PFSK-1 (cell line): ENCODE results near the gene MYH3.

ENCODE experiments used
- FOXP2 ChIP-seq: optimal IDR thresholded peaks from 2 replicates; pipeline ENCODE3; 2011; ENCODE audit warnings: borderline replicate concordance, control low read depth, inconsistent platforms; ENCODE audit not compliant: insufficient read depth; ENCODE audit errors: extremely low read length, extremely low read depth
- POLR2AphosphoS5 ChIP-seq: IDR thresholded peaks from 2 replicates; pipeline ENCODE4 v1.6.1; 2012; ENCODE audit warnings: low read depth, mild to moderate bottlenecking, control low read depth, low read length, moderate library complexity
- SIN3A ChIP-seq: IDR thresholded peaks from 2 replicates; pipeline ENCODE4 v1.6.1; 2012; ENCODE audit warnings: mild to moderate bottlenecking, low read length, moderate library complexity, borderline replicate concordance; ENCODE audit not compliant: insufficient read depth
- TAF1 ChIP-seq: IDR thresholded peaks from 2 replicates; pipeline ENCODE4 v1.6.1; 2012; ENCODE audit warnings: low read length, control low read depth, borderline replicate concordance; ENCODE audit not compliant: insufficient read depth

DNA sequence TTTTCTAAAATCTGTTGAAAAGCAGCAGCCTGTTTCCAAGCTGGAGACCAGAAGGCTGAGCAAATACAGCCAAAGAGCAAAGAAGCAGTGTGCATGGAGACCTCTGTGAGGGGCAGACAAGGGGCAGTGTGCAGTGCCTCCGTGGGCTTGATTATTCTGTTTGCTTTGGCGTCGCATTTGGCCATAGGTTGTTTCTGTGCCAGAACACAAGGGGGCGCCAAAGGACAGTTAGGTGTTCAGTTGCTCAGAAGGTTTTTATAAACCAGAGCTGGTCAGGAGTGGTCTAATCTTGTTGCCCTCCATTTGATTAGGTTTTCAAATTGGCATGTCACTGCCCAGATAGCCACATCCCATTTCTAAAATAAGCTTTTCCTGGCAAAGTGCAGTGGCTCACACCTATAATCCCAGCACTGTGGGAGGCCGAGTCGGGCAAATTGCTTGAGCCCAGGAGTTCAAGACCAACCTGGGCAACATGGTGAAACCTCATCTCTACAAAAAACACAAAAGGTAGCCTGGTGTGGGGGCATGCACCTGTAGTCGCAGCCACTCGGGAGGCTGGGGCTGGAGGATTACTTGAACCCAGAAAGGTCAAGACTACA lies 10.6 kb downstream of the MYH3 start:
- TF ChIP-seq POLR2AphosphoS5 (no peak), TAF1 (no peak), FOXP2 (no peak), SIN3A (no peak)
